Ovary (tissue), 9 donors: ENCODE results near the gene SLC22A15. TPM values are rescaled to one million over a fixed set of nuclear protein-coding genes. Genes with fewer than 3 reads are reported as not detected.

ENCODE experiments used
- DNase-seq, 5 donors: peaks; one replicate each; pipeline ENCODE4 v3.0.0-alpha.2; 2019 to 2020
- H3K27ac ChIP-seq, 2 donors: fragments of 200-600 bp; one replicate each; pipeline versions ENCODE4 v1.5.1 to v1.8.0; 2019 to 2022
- H3K27me3 ChIP-seq: fragments of 200-600 bp; one replicate; pipeline ENCODE4 v1.8.0; 2022
- H3K36me3 ChIP-seq: fragments of 200-600 bp; sonication (generic); one replicate; pipeline ENCODE4 v1.5.1; 2019
- H3K4me1 ChIP-seq: one replicate; pipeline ENCODE4 v1.8.1; 2013; ENCODE audit warnings: mild to moderate bottlenecking, moderate library complexity; ENCODE audit not compliant: insufficient read depth
- H3K4me3 ChIP-seq: fragments of 200-600 bp; sonication (generic); one replicate; pipeline ENCODE4 v1.5.1; 2017
- H3K9me3 ChIP-seq, 2 donors: fragments of 200-600 bp in 1 of 2; sonication (generic) in 1 of 2; one replicate each; pipeline versions ENCODE4 v1.5.1 to v1.8.1; 2013 to 2019; ENCODE audit warnings: mild to moderate bottlenecking in 1 of 2, moderate library complexity in 1 of 2
- EP300 ChIP-seq: sonication (generic); formaldehyde crosslinking; IDR thresholded peaks from one replicate; pipeline ENCODE4 v1.6.1; 2017; ENCODE audit warnings: antibody characterized with exemption
- POLR2A ChIP-seq: fragments of 450-650 bp; IDR thresholded peaks from one replicate; pipeline ENCODE4 v1.6.1; 2017; ENCODE audit warnings: antibody characterized with exemption, mild to moderate bottlenecking, moderate library complexity
- WGBS, 3 donors: extraction: QIAGEN DNeasy Blood & Tissue Kit in 1 of 3; methylation state at CpG; one replicate each; pipeline versions ENCODE4 v1.1.5 to v1.1.7; 2013 to 2017; 5-methylcytosine and 5-hydroxymethylcytosine counted together
- intact Hi-C, 4 donors: fragments of 100-400 bp; cut with DNase I; formaldehyde crosslinking; loops; one replicate each; pipeline versions ENCODE4 v1.11.0 to v1.15.1; 2022 to 2023
- polyA plus RNA-seq, 2 donors: library from polyadenylated mRNA; stranded (reverse); fragments of 200-250 nt in 1 of 2; fragments of 350-450 nt in 1 of 2; fragmentation: Illumina TruSeq in 1 of 2; extraction: RNeasy Lipid Tissue Mini Kit (QIAGEN cat#74804) in 1 of 2; gene quantifications; one replicate each; pipeline ENCODE4 v1.2.3, GENCODE V29; 2013 to 2014
- total RNA-seq, 7 donors: library from RNA; depleted of rRNA in 2 of 7; stranded (reverse); fragments of >200 nt in 2 of 7; fragmentation: NEBNext Ultra II Directional in 3 of 7; extraction: Animal tissue kit (Norgen Biotek cat#: 25700) in 3 of 7; gene quantifications; one replicate each; pipeline versions ENCODE4 v1.1.0 to v1.2.4, GENCODE V29; 2016 to 2023
- TF ChIP-seq, protein P1 (sequence below), 3 donors: fragments of 450-650 bp in 2 of 3; fragments of 200-600 bp in 1 of 3; IDR thresholded peaks; one replicate each; pipeline versions ENCODE4 v1.5.1 to v1.8.0; 2016 to 2022; ENCODE audit warnings: antibody characterized with exemption in 3 of 3, mild to moderate bottlenecking in 1 of 3
- donor health status: DM: no; HTN: no; CAD: no; lungs with moderate emphysema.
- donor health status: DM: no; HTN: no; CAD: no.
- donor health status: Bipolar disorder and iron deficiency.
- donor health status: DM: yes; HTN: yes; CAD: no.
- donor health status: DM: no; HTN: no; CAD: no.
- donor health status: DM: yes; HTN: yes; CAD: no.

Gene SLC22A15
- total and polyA plus RNA-seq, 9 donors, result 0.51 to 3.8 (median 1.6) TPM

DNA sequence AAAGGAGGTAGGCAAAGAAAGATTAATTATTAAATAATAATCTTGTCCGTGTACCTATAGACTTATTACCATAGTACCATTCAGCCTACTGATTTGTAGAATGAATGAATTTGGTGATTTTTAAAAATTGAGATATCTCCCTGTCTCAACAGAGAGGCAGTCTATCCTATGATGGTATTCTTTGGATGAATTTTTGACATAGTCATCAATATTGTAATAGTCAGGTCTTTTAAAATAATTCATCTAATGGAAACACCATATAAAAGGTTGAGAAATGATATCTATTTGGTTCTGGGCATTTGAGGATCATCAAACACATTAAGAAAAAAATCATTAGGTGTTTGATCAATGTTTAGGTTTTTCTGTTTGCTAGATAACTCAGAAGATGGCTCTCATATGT is 99.3 kb downstream of the SLC22A15 start:
- WGBS, 3 donors, result 0% methylated on average over 1 of the region's 1 CpG
- no peak for DNase-seq
- no peaks in the 10 kb centered on the region for H3K36me3 ChIP-seq

GRCh38 chr1:116075990-116076389 is 99.7 kb downstream of the SLC22A15 start:
- no peak overlapping the region for H3K27ac ChIP-seq
- no peak for DNase-seq
- no peaks in the 10 kb centered on the region for H3K4me1 ChIP-seq
- no peaks in the 10 kb centered on the region for H3K36me3 ChIP-seq
- H3K9me3 ChIP-seq, result no peaks in the 10 kb centered on the region
- no peaks in the 10 kb centered on the region for H3K27me3 ChIP-seq
- TF ChIP-seq, protein P1, sequence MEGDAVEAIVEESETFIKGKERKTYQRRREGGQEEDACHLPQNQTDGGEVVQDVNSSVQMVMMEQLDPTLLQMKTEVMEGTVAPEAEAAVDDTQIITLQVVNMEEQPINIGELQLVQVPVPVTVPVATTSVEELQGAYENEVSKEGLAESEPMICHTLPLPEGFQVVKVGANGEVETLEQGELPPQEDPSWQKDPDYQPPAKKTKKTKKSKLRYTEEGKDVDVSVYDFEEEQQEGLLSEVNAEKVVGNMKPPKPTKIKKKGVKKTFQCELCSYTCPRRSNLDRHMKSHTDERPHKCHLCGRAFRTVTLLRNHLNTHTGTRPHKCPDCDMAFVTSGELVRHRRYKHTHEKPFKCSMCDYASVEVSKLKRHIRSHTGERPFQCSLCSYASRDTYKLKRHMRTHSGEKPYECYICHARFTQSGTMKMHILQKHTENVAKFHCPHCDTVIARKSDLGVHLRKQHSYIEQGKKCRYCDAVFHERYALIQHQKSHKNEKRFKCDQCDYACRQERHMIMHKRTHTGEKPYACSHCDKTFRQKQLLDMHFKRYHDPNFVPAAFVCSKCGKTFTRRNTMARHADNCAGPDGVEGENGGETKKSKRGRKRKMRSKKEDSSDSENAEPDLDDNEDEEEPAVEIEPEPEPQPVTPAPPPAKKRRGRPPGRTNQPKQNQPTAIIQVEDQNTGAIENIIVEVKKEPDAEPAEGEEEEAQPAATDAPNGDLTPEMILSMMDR (IDR thresholded peaks at IDR 0.05), result no peak
- 60 to 73% (median 66%) methylated on average over 4 of the region's 4 CpGs for WGBS, 3 donors
- H3K4me3 ChIP-seq, result no peak overlapping the region
- intact Hi-C loops, result no loop called here

More for the DNA sequence above, 99.3 kb downstream of the SLC22A15 start:
- Histone ChIP-seq H3K4me1 (no peaks in the 10 kb centered on the region), H3K4me3 (no peak overlapping the region), H3K9me3 (no peaks in the 10 kb centered on the region), H3K27me3 (no peaks in the 10 kb centered on the region), H3K27ac (no peak overlapping the region)
- intact Hi-C loops, result no loop called here
- TF ChIP-seq EP300 (no peak), POLR2A (no peak)
- TF ChIP-seq, protein P1 (IDR thresholded peaks at IDR 0.05), result no peak

GRCh38 chr1:116076831-116077230 is 100.5 kb downstream of the SLC22A15 start:
- DNase-seq, result no peak
- intact Hi-C loops, result no loop called here
- no peaks in the 10 kb centered on the region for H3K36me3 ChIP-seq
- no peak overlapping the region for H3K27ac ChIP-seq
- H3K9me3 ChIP-seq, result no peaks in the 10 kb centered on the region
- no peaks in the 10 kb centered on the region for H3K27me3 ChIP-seq
- H3K4me3 ChIP-seq, result no peak overlapping the region
- 91 to 95% (median 94%) methylated on average over 3 of the region's 3 CpGs for WGBS, 3 donors
- TF ChIP-seq EP300 (no peak), POLR2A (no peak)
- TF ChIP-seq, protein P1 (IDR thresholded peaks at IDR 0.05), result no peak
- H3K4me1 ChIP-seq, result no peaks in the 10 kb centered on the region

DNA sequence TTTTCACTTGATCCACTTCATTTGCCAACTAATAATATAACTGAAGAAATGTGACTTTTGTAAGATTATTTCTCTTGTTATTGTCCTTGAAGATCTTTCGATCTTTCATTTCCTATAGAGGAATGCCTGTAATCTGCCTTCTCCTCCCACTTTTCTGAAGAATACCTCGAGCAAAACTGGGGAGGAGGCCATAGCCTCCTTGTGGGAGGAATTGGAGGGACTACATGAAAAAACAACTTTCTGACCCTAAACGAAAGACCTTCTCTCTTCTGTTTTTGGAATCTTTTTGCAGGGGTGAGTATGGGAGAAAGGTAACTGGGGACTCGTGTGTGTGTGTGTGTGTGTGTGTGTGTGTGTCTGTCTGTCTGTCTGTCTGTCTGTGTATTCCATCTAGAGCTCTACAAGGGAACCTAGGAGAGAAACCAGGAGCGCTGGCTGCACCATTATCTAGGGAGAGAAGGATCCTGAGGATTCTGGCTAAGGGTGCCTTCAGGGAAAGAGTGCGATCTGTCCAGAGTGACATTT is 102.4 kb downstream of the SLC22A15 start:
- Histone ChIP-seq H3K4me3 (no peak overlapping the region), H3K27ac (no peak overlapping the region), H3K27me3 (no peaks in the 10 kb centered on the region), H3K4me1 (no peaks in the 10 kb centered on the region), H3K9me3 (no peaks in the 10 kb centered on the region), H3K36me3 (no peaks in the 10 kb centered on the region)
- intact Hi-C loops, result no loop called here
- no peak for DNase-seq
- TF ChIP-seq, protein P1 (IDR thresholded peaks at IDR 0.05), result no peak
- no peak for TF ChIP-seq EP300
- no peak for TF ChIP-seq POLR2A
- 33 to 44% (median 35%) methylated on average over 6 of the region's 6 CpGs for WGBS, 3 donors
